Stimulated activated CD4-positive, alpha-beta T cell treated with anti-CD3 and anti-CD28 coated beads, Interleukin-15, amount 100 ng/mL, for 24 hours (primary cell): Measurements from ENCODE around the gene TFR2.

Source experiments
- DNase-seq: peaks from one replicate; pipeline ENCODE4 v3.0.0-alpha.2; 2020

TFR2 gene

DNA sequence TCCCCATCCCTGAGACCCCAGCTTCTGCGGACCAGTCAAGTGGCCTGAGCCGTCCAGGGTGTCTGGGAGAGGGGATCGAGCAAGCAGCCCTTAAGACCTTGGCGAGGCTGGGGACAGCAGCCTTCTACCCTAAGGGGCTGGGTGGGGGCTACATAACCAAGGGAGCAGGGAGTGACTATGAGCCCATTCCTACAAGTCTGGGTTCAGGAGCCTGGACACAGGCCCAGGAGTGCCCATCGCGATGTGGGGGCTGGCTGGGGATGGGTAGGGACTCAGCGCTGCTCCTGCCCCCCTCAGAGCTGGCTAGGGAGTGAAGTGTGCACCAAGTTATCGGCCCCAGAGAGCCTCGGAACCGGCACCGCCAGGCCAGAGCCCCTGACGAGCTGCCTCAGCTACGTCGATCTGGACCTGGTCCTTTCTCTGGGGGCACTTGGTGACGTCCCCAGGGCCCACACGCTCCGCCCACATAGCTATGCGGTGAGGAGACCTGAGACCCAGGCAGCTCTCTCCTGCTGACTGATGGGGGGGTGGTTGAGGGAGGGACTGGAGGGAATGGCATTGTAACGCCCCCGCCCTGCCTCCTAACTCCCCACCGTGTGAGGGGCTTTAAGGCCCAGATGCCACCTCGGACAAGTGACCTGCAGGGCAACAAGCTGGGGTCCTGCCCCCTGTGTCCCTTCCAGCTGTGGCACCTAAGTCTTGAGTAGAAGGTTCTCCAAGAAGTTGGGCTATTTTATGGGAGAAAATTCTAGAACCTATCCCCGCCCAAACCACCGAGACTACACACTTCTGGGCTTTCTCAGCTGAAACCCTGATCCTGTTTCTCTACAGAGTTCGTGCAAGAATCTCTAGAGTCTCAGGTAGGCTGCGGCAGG is 70.2 kb downstream of the TFR2 start:
- DNase-seq, result no peak
